B cell (primary cell): Measurements from ENCODE around the gene TFB1M.

Experiments
- CTCF ChIP-seq: fragments of 200-600 bp; IDR thresholded peaks from one replicate; pipeline ENCODE4 v1.8.0; 2022; ENCODE audit warnings: antibody characterized with exemption, mild to moderate bottlenecking
- EZH2 ChIP-seq: IDR thresholded peaks from 2 replicates; pipeline ENCODE4 v1.6.1; 2012; ENCODE audit warnings: borderline replicate concordance, low read depth, mild to moderate bottlenecking, moderate library complexity, low read length; ENCODE audit not compliant: insufficient read depth, poor library complexity, severe bottlenecking

DNA sequence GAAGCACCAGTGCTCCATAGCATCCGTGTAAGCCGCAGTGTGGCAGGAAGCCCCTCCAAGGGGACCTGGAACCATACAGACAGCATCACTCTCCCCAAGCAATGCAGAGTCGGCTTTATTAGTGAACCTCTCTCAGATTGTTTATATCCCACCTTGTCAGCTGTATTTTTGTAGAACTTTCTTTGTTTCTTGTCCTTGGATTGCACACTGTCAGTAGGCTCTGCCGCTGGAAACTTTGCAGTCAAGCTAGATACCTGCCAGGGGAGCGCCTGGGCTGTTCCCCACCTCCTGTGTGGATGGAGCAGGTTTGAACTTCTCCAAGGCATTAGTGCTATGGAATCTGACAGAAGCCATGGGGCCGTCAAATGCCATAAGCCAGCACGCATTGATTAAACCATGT lies 69.1 kb downstream of the TFB1M start:
- TF ChIP-seq CTCF (no peak), EZH2 (no peak)
